Smooth muscle cell (in vitro differentiated cells): Measurements from ENCODE around the gene NFIL3. TPM values are rescaled to one million over a fixed set of nuclear protein-coding genes. Genes with fewer than 3 reads are reported as not detected.
A peak's percentile ranks its signal among the peaks of the same experiment; 100 is the strongest.

Source experiments
- DNase-seq: peaks from one replicate; lab custom pipeline; 2025; ENCODE audit not compliant: unreplicated experiment; lab: John Stamatoyannopoulos, UW
- H2AFZ ChIP-seq: fragments of 200-600 bp; sonication (generic); 2 replicates; pipeline ENCODE4 v1.6.0; 2016; ENCODE audit warnings: antibody characterized with exemption, low read depth, mild to moderate bottlenecking
- H3F3A ChIP-seq: fragments of 200-600 bp; sonication (generic); 2 replicates; pipeline ENCODE4 v1.6.0; 2017; ENCODE audit warnings: antibody characterized with exemption, low read depth
- H3K27ac ChIP-seq: fragments of 200-600 bp; sonication (generic); 2 replicates; pipeline ENCODE4 v1.5.1; 2016; ENCODE audit warnings: low read depth, mild to moderate bottlenecking
- H3K27me3 ChIP-seq: fragments of 200-600 bp; sonication (generic); 2 replicates; pipeline ENCODE4 v1.6.1; 2016; ENCODE audit warnings: low read depth, mild to moderate bottlenecking
- H3K36me3 ChIP-seq: fragments of 200-600 bp; sonication (generic); 2 replicates; pipeline ENCODE4 v1.5.1; 2016; ENCODE audit warnings: low read depth
- H3K4me1 ChIP-seq: fragments of 200-600 bp; sonication (generic); 2 replicates; pipeline ENCODE4 v1.5.1; 2016; ENCODE audit warnings: low read depth
- H3K4me2 ChIP-seq: fragments of 200-600 bp; sonication (generic); 2 replicates; pipeline ENCODE4 v1.6.0; 2016; ENCODE audit warnings: mild to moderate bottlenecking
- H3K4me3 ChIP-seq: fragments of 200-600 bp; sonication (generic); 2 replicates; pipeline ENCODE4 v1.5.1; 2016; ENCODE audit warnings: mild to moderate bottlenecking
- H3K79me2 ChIP-seq: fragments of 200-600 bp; sonication (generic); 2 replicates; pipeline ENCODE4 v1.6.0; 2016; ENCODE audit warnings: low read depth, mild to moderate bottlenecking
- H3K9ac ChIP-seq: fragments of 200-600 bp; sonication (generic); 2 replicates; pipeline ENCODE4 v1.6.0; 2016; ENCODE audit warnings: low read depth
- H3K9me3 ChIP-seq: fragments of 200-600 bp; sonication (generic); replicated peaks from 2 replicates; pipeline ENCODE4 v1.5.1; 2016; ENCODE audit warnings: low read depth
- H4K20me1 ChIP-seq: fragments of 200-600 bp; sonication (generic); 2 replicates; pipeline ENCODE4 v1.6.0; 2016; ENCODE audit warnings: low read depth
- WGBS: methylation state at CpG from one replicate; pipeline ENCODE4 v1.1.7; 2016; ENCODE audit warnings: low lambda C conversion rate; 5-methylcytosine and 5-hydroxymethylcytosine counted together
- polyA plus RNA-seq: library from polyadenylated mRNA; unstranded; fragments of >200 nt; fragmentation: Nextera tagmentation; extraction: Ambion mirVana; gene quantifications from 2 replicates; pipeline ENCODE4 v1.2.1, GENCODE V29; 2016
- total RNA-seq: library from RNA; depleted of rRNA; stranded (reverse); fragments of >200 nt; gene quantifications from 2 replicates; pipeline ENCODE4 v1.2.3, GENCODE V29; 2014
- TF ChIP-seq, protein P1 (sequence below): fragments of 200-600 bp; sonication (generic); IDR thresholded peaks from 2 replicates; pipeline ENCODE4 v1.5.1; 2017; ENCODE audit warnings: borderline replicate concordance, mild to moderate bottlenecking, antibody characterized with exemption; ENCODE audit not compliant: insufficient read depth, poor library complexity, severe bottlenecking

Gene NFIL3
- total and polyA plus RNA-seq, 2 experiments from 2014 or later = 36.4 to 60.7 TPM

DNA sequence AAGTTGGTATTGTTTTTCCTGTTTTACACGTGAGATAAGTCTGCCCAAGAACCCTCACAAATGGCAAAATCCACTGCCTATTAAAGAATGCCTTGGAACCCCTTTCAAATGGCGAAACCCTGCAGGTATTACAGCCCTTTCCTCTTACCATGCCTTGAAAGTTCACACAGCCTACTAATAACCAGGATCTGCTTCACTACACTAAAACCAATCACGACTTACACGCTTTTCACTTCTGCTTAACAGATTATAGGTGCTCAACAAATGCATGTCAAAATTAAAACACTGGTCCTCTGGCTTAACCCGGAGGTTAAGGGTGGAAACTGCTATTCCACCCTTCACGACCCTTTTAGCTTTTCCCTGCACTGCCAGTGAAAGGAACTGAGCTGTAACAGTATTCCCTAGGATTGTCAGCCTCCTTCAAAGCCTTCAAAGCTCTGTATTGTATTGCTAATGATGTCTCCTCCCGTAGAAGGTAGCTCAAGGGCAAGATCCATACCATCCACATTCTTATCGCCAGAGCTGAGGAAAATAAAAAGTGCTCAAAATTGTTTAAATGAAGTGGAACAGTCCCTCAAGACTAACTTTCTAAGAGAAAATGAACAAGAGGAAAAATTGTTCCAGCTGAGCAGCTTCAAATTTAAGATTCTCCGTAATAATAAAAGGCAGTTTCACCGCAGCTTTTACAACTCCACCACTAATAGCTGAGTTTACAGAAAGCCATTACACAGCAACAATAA, 62.9 kb downstream of the NFIL3 start:
- Histone ChIP-seq H4K20me1 (no peaks in the 10 kb centered on the region), H3K9me3 (no peaks in the 10 kb centered on the region), H3K9ac (peak overlapping the region; percentile 93), H3K79me2 (peaks cover 37% of the 10 kb centered on the region), H3K36me3 (no peaks in the 10 kb centered on the region), H3F3A (no peaks in the 10 kb centered on the region), H3K4me2 (peak overlapping the region; percentile 98), H3K27me3 (no peaks in the 10 kb centered on the region), H3K4me1 (peaks cover 4% of the 10 kb centered on the region), H3K4me3 (peak overlapping the region; percentile 87), H3K27ac (peak overlapping the region; percentile 5), H2AFZ (peak overlapping the region; percentile 100)
- 6% methylated on average over 10 of the region's 10 CpGs for WGBS
- DNase-seq = no peak
- TF ChIP-seq, protein P1, sequence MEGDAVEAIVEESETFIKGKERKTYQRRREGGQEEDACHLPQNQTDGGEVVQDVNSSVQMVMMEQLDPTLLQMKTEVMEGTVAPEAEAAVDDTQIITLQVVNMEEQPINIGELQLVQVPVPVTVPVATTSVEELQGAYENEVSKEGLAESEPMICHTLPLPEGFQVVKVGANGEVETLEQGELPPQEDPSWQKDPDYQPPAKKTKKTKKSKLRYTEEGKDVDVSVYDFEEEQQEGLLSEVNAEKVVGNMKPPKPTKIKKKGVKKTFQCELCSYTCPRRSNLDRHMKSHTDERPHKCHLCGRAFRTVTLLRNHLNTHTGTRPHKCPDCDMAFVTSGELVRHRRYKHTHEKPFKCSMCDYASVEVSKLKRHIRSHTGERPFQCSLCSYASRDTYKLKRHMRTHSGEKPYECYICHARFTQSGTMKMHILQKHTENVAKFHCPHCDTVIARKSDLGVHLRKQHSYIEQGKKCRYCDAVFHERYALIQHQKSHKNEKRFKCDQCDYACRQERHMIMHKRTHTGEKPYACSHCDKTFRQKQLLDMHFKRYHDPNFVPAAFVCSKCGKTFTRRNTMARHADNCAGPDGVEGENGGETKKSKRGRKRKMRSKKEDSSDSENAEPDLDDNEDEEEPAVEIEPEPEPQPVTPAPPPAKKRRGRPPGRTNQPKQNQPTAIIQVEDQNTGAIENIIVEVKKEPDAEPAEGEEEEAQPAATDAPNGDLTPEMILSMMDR = no peak

DNA sequence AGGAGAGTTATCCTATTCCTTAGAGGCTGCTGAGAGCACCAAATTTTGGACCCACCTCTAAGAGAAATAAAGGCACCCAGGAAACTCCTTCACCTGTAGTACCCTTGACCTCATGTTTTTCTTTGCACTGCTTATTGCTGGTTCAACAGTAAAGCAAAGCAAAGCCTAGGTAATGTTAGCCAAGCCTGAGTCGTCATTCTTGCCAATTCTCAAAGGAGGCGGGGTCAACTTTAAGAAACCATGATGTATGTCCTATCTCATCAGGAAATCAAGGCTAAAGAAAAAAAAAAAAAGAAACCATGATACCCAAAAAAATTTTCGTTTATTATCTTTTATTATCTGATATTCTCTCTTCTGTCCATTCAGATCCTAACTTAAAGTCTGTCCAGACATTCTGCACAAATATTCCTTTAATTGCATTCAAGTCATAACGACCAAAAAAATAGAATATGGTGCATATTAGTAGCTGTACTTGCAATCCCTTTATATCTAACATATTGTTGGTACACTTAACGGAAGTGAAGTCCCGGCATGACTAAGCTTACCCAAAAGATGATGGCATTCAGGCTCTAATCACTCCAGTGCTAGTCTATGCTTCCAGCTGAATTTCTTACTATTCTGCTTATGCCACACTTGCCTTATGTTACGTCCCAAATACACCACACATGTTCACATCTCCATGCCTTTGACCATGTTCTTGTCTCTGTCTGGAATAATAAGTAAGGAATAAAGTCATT, 63.7 kb downstream of the NFIL3 start:
- Histone ChIP-seq H3K79me2 (peaks cover 37% of the 10 kb centered on the region), H3K27ac (no peak overlapping the region), H3K4me1 (peaks cover 4% of the 10 kb centered on the region), H3K27me3 (no peaks in the 10 kb centered on the region), H3K36me3 (no peaks in the 10 kb centered on the region), H4K20me1 (no peaks in the 10 kb centered on the region), H3K9ac (peak overlapping the region; percentile 93), H3K4me3 (peak overlapping the region; percentile 87), H2AFZ (no peak overlapping the region), H3K9me3 (no peaks in the 10 kb centered on the region), H3F3A (no peaks in the 10 kb centered on the region), H3K4me2 (peak overlapping the region; percentile 98)
- 73% methylated on average over 7 of the region's 7 CpGs for WGBS
- TF ChIP-seq, protein P1 = no peak
- no peak for DNase-seq

DNA sequence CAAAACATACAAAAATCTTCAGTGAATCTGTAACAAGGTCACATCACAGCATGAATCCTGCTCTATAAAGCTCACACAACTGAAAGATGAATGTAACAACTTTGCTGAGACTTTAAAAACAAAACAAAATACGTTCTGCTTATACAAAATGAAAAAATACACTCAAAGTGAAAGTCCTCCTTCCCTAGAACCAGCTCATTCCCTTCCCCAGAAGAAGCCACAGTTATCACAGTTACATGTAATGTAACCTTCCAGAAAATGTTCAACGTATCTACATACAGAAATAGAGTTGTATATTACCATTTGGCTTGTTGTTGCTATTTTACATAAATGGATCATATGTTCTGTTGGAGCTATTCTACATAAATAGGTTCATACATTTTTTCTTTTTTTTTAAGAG, 64.5 kb downstream of the NFIL3 start:
- H3K9me3 ChIP-seq = no peaks in the 10 kb centered on the region
- no peaks in the 10 kb centered on the region for H3K36me3 ChIP-seq
- WGBS = 88% methylated on average over 2 of the region's 2 CpGs
- H3K27me3 ChIP-seq = no peaks in the 10 kb centered on the region
- H3F3A ChIP-seq = no peaks in the 10 kb centered on the region
- H3K9ac ChIP-seq = no peak overlapping the region
- no peaks in the 10 kb centered on the region for H4K20me1 ChIP-seq
- no peak overlapping the region for H3K4me2 ChIP-seq
- H3K4me3 ChIP-seq = no peak overlapping the region
- H3K79me2 ChIP-seq = peaks cover 37% of the 10 kb centered on the region
- no peak overlapping the region for H2AFZ ChIP-seq
- TF ChIP-seq, protein P1 = no peak
- no peak overlapping the region for H3K27ac ChIP-seq
- peaks cover 4% of the 10 kb centered on the region for H3K4me1 ChIP-seq
- DNase-seq = no peak

Other genes starting within 250 kb of the NFIL3 start
- gene AUH, start 61.9 kb downstream of the NFIL3 start, total RNA-seq = 8.7 and 17.9 TPM in 2 replicates
- gene AUH, start 61.9 kb downstream of the NFIL3 start, polyA plus RNA-seq = 7.6 and 8.7 TPM in 2 replicates